ENCODE data around the gene PLCL1.

Gene PLCL1

DNA sequence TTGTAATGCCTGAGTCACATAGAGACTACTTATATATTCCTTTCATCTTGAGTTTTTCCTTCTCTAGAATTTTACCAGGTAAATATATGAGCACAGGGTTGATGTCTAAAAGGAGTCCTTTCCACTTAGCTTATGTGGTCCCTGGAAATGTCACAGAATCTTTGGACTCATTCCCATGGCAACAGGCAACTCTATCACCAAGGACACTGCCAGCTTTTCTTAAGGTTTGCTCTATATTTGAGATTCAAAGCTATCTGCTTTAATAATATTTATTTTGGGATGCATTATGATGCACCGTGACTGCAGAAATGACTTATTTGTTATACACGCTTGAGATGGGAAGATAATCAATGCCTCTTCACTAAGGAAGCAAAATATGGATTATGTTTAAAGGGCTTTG lies 363.0 kb downstream of the PLCL1 start:
- H4K20me1 ChIP-seq (ENCODE audit: insufficient read depth): no peaks in the 10 kb centered on the region
- H3K4me1 ChIP-seq (ENCODE audit: low read depth, poor library complexity, severe bottlenecking): no peaks in the 10 kb centered on the region
- no peak overlapping the region for H2AFZ ChIP-seq (ENCODE audit: low read depth)
- H3K27ac ChIP-seq: no peak overlapping the region
- no peak overlapping the region for H3K9ac ChIP-seq
- H3K4me2 ChIP-seq: no peak overlapping the region
- H3K27me3 ChIP-seq (ENCODE audit: insufficient read depth, low read depth): no peaks in the 10 kb centered on the region
- no peak overlapping the region for H3K4me3 ChIP-seq (IDR thresholded peaks at IDR 0.05; ENCODE audit: insufficient read depth, low read depth, low read length)
- H3K79me2 ChIP-seq (ENCODE audit: insufficient read depth, low read depth): no peaks in the 10 kb centered on the region
- no peak for TF ChIP-seq CTCF (conservative IDR thresholded peaks at IDR 0.05; ENCODE audit: low read depth, low read length)
- no peaks in the 10 kb centered on the region for H3K36me3 ChIP-seq (ENCODE audit: insufficient read depth)

- TF ChIP-seq CTCF (conservative IDR thresholded peaks at IDR 0.05; ENCODE audit: low read depth, low read length): no peak
- Histone ChIP-seq H3K36me3 (ENCODE audit: insufficient read depth) (no peaks in the 10 kb centered on the region), H3K79me2 (ENCODE audit: insufficient read depth, low read depth) (no peaks in the 10 kb centered on the region), H3K4me1 (ENCODE audit: low read depth, poor library complexity, severe bottlenecking) (no peaks in the 10 kb centered on the region), H3K4me2 (no peak overlapping the region), H2AFZ (ENCODE audit: low read depth) (no peak overlapping the region), H3K27ac (no peak overlapping the region), H3K4me3 (IDR thresholded peaks at IDR 0.05; ENCODE audit: insufficient read depth, low read depth, low read length) (no peak overlapping the region), H3K9ac (no peak overlapping the region), H3K27me3 (ENCODE audit: insufficient read depth, low read depth) (no peaks in the 10 kb centered on the region), H4K20me1 (ENCODE audit: insufficient read depth) (no peaks in the 10 kb centered on the region)
These were observed 364.3 kb downstream of the PLCL1 start for GRCh38 chr2:198168651-198169050.

DNA sequence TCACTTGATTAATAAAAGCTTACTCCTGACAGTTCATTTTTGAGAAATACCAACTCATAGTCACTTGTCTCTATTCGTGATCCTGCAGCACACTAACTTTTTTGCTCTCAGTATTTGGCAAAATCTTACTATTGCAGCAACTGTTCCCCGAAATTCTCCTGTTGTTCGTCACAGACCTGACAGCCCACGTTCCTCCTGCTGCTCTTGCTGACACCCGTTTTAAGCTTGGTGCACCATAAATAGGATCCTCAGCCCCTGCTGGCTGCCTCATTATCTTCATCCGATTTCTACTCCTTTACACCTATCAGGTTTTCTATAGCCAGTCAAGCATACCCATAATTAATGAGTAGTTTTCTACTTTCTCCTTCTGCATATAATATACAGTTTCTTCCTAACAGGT lies 368.8 kb downstream of the PLCL1 start:
- Histone ChIP-seq H3K4me3 (IDR thresholded peaks at IDR 0.05; ENCODE audit: insufficient read depth, low read depth, low read length) (no peak overlapping the region), H4K20me1 (ENCODE audit: insufficient read depth) (no peaks in the 10 kb centered on the region), H3K79me2 (ENCODE audit: insufficient read depth, low read depth) (no peaks in the 10 kb centered on the region), H3K36me3 (ENCODE audit: insufficient read depth) (no peaks in the 10 kb centered on the region), H3K4me2 (no peak overlapping the region), H2AFZ (ENCODE audit: low read depth) (no peak overlapping the region), H3K27ac (no peak overlapping the region), H3K27me3 (ENCODE audit: insufficient read depth, low read depth) (no peaks in the 10 kb centered on the region), H3K4me1 (ENCODE audit: low read depth, poor library complexity, severe bottlenecking) (no peaks in the 10 kb centered on the region), H3K9ac (no peak overlapping the region)
- no peak for TF ChIP-seq CTCF (conservative IDR thresholded peaks at IDR 0.05; ENCODE audit: low read depth, low read length)

DNA sequence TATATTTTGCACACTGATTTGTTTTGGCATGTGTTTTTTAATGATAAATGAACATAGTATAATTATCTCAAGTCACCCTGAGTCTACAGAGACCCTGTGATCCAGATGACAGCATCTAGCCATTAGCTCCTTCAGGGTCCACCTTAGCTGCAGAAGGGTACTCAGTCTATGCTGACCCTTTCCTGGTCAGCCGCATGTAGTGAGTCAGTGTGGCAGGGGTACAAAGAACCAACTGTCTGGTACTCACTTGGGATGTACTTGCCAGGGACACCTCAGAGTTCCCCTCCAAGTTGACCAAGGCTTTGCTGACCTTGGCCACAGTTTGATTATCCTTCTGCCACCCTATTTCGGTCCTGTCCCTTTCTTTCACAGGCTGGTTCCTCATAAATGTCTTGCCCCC lies 369.5 kb downstream of the PLCL1 start:
- H3K79me2 ChIP-seq (ENCODE audit: insufficient read depth, low read depth): no peaks in the 10 kb centered on the region
- no peak overlapping the region for H2AFZ ChIP-seq (ENCODE audit: low read depth)
- H3K27ac ChIP-seq: no peak overlapping the region
- no peak overlapping the region for H3K4me3 ChIP-seq (IDR thresholded peaks at IDR 0.05; ENCODE audit: insufficient read depth, low read depth, low read length)
- no peak overlapping the region for H3K9ac ChIP-seq
- H3K4me1 ChIP-seq (ENCODE audit: low read depth, poor library complexity, severe bottlenecking): no peaks in the 10 kb centered on the region
- no peaks in the 10 kb centered on the region for H4K20me1 ChIP-seq (ENCODE audit: insufficient read depth)
- no peaks in the 10 kb centered on the region for H3K27me3 ChIP-seq (ENCODE audit: insufficient read depth, low read depth)
- no peak overlapping the region for H3K4me2 ChIP-seq
- TF ChIP-seq CTCF (conservative IDR thresholded peaks at IDR 0.05; ENCODE audit: low read depth, low read length): no peak
- H3K36me3 ChIP-seq (ENCODE audit: insufficient read depth): no peaks in the 10 kb centered on the region

GRCh38 chr2:198175271-198175670 lies 370.9 kb downstream of the PLCL1 start:
- Histone ChIP-seq H3K27me3 (ENCODE audit: insufficient read depth, low read depth) (no peaks in the 10 kb centered on the region), H3K9ac (no peak overlapping the region), H3K4me3 (IDR thresholded peaks at IDR 0.05; ENCODE audit: insufficient read depth, low read depth, low read length) (no peak overlapping the region), H3K36me3 (ENCODE audit: insufficient read depth) (no peaks in the 10 kb centered on the region), H3K4me1 (ENCODE audit: low read depth, poor library complexity, severe bottlenecking) (no peaks in the 10 kb centered on the region), H3K79me2 (ENCODE audit: insufficient read depth, low read depth) (no peaks in the 10 kb centered on the region), H4K20me1 (ENCODE audit: insufficient read depth) (no peaks in the 10 kb centered on the region), H3K4me2 (no peak overlapping the region), H2AFZ (ENCODE audit: low read depth) (no peak overlapping the region), H3K27ac (no peak overlapping the region)
- no peak for TF ChIP-seq CTCF (conservative IDR thresholded peaks at IDR 0.05; ENCODE audit: low read depth, low read length)

Data from KMS-11 (cell line).